Measurements from ENCODE around the gene NAV2. TPM values are rescaled to one million over a fixed set of nuclear protein-coding genes. Genes with fewer than 3 reads are reported as not detected.

The NAV2 gene
- polyA plus RNA-seq, 2 donors: 4.3 to 9.7 TPM

DNA sequence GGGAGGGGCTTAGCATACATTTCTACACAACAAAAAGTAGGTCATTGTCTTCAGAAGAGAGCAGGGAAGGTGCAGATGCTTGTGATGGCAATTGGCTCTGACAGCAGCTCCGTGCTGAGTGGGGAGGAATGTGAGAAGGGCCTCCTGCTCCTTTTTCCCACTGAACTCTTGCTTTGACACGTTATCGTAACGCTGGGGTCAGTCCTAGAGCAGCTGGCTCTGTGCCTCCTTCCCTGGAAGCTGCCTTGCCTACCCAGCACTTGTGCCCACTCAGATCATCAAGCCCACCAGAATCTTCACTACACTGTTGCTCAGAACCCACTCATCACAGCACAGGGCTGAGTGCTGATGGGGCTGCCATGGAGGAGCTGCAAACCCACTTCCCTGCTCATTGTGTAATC lies 14.9 kb upstream of the NAV2 start:
- Histone ChIP-seq H3K9me3 (ENCODE audit: control insufficient read depth in 2 of 2, insufficient read depth in 1 of 2, low read depth in 1 of 2, low read length in 1 of 2) (no peaks in the 10 kb centered on the region), H3K4me3 (ENCODE audit: low read depth in 1 of 2, low read length in 2 of 2) (no peak overlapping the region), H3K27ac (ENCODE audit: low read depth in 2 of 2, low read length in 1 of 2) (no peak overlapping the region), H3K27me3 (ENCODE audit: control insufficient read depth in 1 of 2, insufficient read depth in 2 of 2, low read length in 2 of 2) (no peaks in the 10 kb centered on the region), H3K4me1 (ENCODE audit: control insufficient read depth in 2 of 2, insufficient read depth in 2 of 2, low read length in 1 of 2) (peaks cover 0 to 4% of the 10 kb centered on the region in 2 donors), H3K36me3 (ENCODE audit: control insufficient read depth in 2 of 2, insufficient read depth in 2 of 2, low read length in 1 of 2) (no peaks in the 10 kb centered on the region)
- WGBS, 2 donors: 65 to 68% methylated on average over 4 of the region's 4 CpGs

DNA sequence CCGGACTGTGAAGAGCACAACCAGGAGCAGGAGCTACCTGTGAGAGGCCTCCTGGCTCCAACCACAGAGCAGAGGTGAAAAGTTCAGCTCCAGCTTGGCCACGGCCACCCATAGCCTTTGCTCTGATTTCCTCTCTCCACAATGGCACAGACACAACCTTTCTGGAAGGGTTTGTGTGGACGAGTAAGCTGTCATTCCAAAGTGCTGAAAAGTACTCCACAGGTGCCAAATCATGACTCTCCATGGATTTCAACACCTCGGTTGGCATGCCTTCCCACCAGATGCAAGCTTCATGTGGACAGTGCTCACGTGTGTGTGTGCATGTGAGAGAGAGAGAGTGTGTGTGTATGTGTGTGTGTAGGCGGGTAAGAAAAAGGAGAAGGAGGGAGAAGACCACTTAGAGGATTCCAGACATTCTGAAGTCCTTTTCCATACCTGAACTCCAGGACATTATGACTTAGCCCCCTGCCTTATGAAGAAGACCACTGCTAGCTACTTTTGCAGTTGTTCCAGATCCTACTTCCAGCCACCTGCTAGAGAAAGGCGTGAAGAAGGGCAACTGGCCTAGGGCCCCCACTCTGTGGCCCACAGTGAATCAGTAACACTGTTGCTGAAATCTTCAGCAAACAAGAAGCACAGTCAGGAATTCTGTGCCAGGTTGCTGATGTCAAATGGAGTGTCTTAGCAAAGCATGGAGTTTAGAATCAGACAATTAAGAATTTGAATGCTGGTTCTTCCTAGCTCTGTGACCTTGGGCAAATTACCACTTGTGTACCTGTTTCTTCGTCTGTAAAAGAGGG lies 13.9 kb upstream of the NAV2 start:
- H3K27ac ChIP-seq (ENCODE audit: low read depth in 2 of 2, low read length in 1 of 2): no peak overlapping the region
- 64 to 67% methylated on average over 8 of the region's 8 CpGs for WGBS, 2 donors
- H3K9me3 ChIP-seq (ENCODE audit: control insufficient read depth in 2 of 2, insufficient read depth in 1 of 2, low read depth in 1 of 2, low read length in 1 of 2): no peaks in the 10 kb centered on the region
- no peaks in the 10 kb centered on the region for H3K36me3 ChIP-seq (ENCODE audit: control insufficient read depth in 2 of 2, insufficient read depth in 2 of 2, low read length in 1 of 2)
- no peaks in the 10 kb centered on the region for H3K27me3 ChIP-seq (ENCODE audit: control insufficient read depth in 1 of 2, insufficient read depth in 2 of 2, low read length in 2 of 2)
- no peak overlapping the region for H3K4me3 ChIP-seq (ENCODE audit: low read depth in 1 of 2, low read length in 2 of 2)
- peaks cover 0 to 4% of the 10 kb centered on the region in 2 donors for H3K4me1 ChIP-seq (ENCODE audit: control insufficient read depth in 2 of 2, insufficient read depth in 2 of 2, low read length in 1 of 2)

DNA sequence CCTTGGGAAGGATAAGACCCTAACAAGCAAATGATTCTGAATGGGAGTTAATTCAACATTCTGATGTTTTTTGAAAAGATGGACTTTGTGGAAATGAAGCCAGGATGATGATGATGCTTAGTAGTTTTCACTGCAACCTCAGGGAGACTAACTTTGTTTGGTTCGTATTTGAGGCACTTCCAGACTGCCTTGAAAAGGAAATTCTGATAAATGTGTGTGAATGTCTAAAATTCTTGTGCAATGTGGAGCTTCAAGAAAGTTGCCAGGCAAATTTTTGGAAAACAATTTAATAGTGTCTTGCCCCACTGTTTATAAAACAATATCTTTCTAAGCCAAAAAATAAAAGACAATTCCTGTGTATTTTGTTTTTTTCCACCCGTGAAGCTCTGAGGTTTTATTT lies 11.2 kb upstream of the NAV2 start:
- Histone ChIP-seq H3K27ac (ENCODE audit: low read depth in 2 of 2, low read length in 1 of 2) (peak overlapping the region in 1 of 2 donors; percentile 22), H3K36me3 (ENCODE audit: control insufficient read depth in 2 of 2, insufficient read depth in 2 of 2, low read length in 1 of 2) (no peaks in the 10 kb centered on the region), H3K4me3 (ENCODE audit: low read depth in 1 of 2, low read length in 2 of 2) (no peak overlapping the region), H3K4me1 (ENCODE audit: control insufficient read depth in 2 of 2, insufficient read depth in 2 of 2, low read length in 1 of 2) (peaks cover 0 to 4% of the 10 kb centered on the region in 2 donors), H3K27me3 (ENCODE audit: control insufficient read depth in 1 of 2, insufficient read depth in 2 of 2, low read length in 2 of 2) (no peaks in the 10 kb centered on the region), H3K9me3 (ENCODE audit: control insufficient read depth in 2 of 2, insufficient read depth in 1 of 2, low read depth in 1 of 2, low read length in 1 of 2) (no peaks in the 10 kb centered on the region)
- WGBS, 2 donors: 50 to 53% methylated on average over 2 of the region's 2 CpGs

DNA sequence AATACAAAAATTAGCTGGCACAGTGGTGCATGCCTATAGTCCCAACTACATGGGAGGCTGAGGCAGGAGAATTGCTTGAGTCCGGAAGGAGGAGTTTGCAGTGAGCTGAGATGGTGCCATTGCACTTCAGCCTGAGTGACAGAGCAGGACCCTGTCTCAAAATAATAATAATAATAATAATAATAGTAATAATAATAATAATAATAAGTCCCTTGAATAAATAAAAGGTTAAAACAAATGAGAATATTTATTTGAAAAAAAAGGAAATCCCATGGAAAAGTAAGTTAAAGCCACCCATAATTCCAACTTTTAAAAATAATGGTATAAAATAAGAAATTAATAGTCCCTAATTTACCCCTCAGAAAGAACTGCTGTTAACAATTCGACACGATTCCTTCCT lies 10.0 kb upstream of the NAV2 start:
- Histone ChIP-seq H3K4me3 (ENCODE audit: low read depth in 1 of 2, low read length in 2 of 2) (no peak overlapping the region), H3K27me3 (ENCODE audit: control insufficient read depth in 1 of 2, insufficient read depth in 2 of 2, low read length in 2 of 2) (no peaks in the 10 kb centered on the region), H3K27ac (ENCODE audit: low read depth in 2 of 2, low read length in 1 of 2) (no peak overlapping the region), H3K9me3 (ENCODE audit: control insufficient read depth in 2 of 2, insufficient read depth in 1 of 2, low read depth in 1 of 2, low read length in 1 of 2) (no peaks in the 10 kb centered on the region), H3K36me3 (ENCODE audit: control insufficient read depth in 2 of 2, insufficient read depth in 2 of 2, low read length in 1 of 2) (no peaks in the 10 kb centered on the region), H3K4me1 (ENCODE audit: control insufficient read depth in 2 of 2, insufficient read depth in 2 of 2, low read length in 1 of 2) (peaks cover 0 to 4% of the 10 kb centered on the region in 2 donors)
- 93 to 94% methylated on average over 3 of the region's 3 CpGs for WGBS, 2 donors

DNA sequence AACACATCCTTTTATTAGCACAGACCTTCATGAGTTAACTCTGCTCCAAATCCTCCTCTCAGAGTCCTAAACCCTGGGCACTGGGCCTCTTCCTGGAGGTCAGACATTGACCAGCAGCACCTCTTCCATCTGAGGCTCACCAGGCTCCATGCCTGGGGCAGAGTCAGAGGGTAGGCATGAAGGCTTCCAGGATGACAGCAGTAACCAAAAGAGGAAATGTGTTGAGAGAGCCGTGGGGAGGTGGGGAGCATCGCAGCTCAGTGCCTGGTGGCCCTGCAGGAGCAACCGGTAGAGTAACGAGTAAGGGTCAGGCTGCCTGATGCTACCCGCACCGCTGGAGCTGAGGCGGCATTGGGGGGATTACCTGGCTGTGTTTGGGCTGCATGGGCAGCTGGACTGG lies 9.4 kb upstream of the NAV2 start:
- no peak overlapping the region for H3K4me3 ChIP-seq (ENCODE audit: low read depth in 1 of 2, low read length in 2 of 2)
- peaks cover 0 to 4% of the 10 kb centered on the region in 2 donors for H3K4me1 ChIP-seq (ENCODE audit: control insufficient read depth in 2 of 2, insufficient read depth in 2 of 2, low read length in 1 of 2)
- H3K27ac ChIP-seq (ENCODE audit: low read depth in 2 of 2, low read length in 1 of 2): no peak overlapping the region
- 78 to 85% methylated on average over 7 of the region's 7 CpGs for WGBS, 2 donors
- no peaks in the 10 kb centered on the region for H3K27me3 ChIP-seq (ENCODE audit: control insufficient read depth in 1 of 2, insufficient read depth in 2 of 2, low read length in 2 of 2)
- H3K36me3 ChIP-seq (ENCODE audit: control insufficient read depth in 2 of 2, insufficient read depth in 2 of 2, low read length in 1 of 2): no peaks in the 10 kb centered on the region
- H3K9me3 ChIP-seq (ENCODE audit: control insufficient read depth in 2 of 2, insufficient read depth in 1 of 2, low read depth in 1 of 2, low read length in 1 of 2): no peaks in the 10 kb centered on the region

DNA sequence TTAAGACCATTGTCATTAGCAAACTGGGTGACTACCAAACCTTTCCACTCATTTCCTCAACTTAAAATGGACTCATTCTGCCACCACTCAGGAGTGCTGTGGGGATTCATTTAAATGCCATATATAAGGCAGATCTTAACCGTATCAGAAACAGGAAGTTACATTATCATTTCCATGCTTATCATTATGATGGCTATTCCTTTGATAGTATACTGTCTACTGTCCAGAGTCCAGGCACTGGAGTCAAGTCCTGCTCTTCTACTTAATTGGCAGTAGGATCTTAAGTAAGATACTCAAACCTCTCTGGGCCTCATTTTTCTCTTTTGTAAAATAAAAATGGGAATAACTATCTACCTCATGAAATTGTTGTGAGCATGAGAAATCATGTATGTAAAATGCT lies 8.4 kb upstream of the NAV2 start:
- no peaks in the 10 kb centered on the region for H3K36me3 ChIP-seq (ENCODE audit: control insufficient read depth in 2 of 2, insufficient read depth in 2 of 2, low read length in 1 of 2)
- no peaks in the 10 kb centered on the region for H3K4me1 ChIP-seq (ENCODE audit: control insufficient read depth in 2 of 2, insufficient read depth in 2 of 2, low read length in 1 of 2)
- no peak overlapping the region for H3K27ac ChIP-seq (ENCODE audit: low read depth in 2 of 2, low read length in 1 of 2)
- 63 to 67% methylated on average over 1 of the region's 1 CpG for WGBS, 2 donors
- H3K4me3 ChIP-seq (ENCODE audit: low read depth in 1 of 2, low read length in 2 of 2): no peak overlapping the region
- no peaks in the 10 kb centered on the region for H3K9me3 ChIP-seq (ENCODE audit: control insufficient read depth in 2 of 2, insufficient read depth in 1 of 2, low read depth in 1 of 2, low read length in 1 of 2)
- no peaks in the 10 kb centered on the region for H3K27me3 ChIP-seq (ENCODE audit: control insufficient read depth in 1 of 2, insufficient read depth in 2 of 2, low read length in 2 of 2)

DNA sequence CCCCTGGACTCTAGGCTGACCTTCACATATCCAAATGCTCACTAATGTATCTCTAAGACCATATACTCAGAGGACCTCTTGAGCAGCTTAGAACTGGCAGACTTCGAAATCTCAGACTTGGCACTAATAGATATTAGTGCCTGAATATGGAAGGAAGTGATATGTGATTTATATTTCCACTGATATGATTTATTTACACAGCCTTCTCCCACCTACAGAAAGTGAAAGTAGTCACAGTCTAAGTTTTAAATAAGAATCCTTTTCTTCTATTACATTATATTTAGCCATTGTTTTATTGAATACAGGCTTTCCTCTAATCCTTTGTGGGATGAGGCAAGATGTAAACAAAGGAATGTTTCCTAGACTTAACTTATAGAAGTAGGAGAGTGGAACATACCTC lies 6.7 kb upstream of the NAV2 start:
- 50 to 65% methylated on average over 1 of the region's 1 CpG for WGBS, 2 donors
- Histone ChIP-seq H3K36me3 (ENCODE audit: control insufficient read depth in 2 of 2, insufficient read depth in 2 of 2, low read length in 1 of 2) (no peaks in the 10 kb centered on the region), H3K27ac (ENCODE audit: low read depth in 2 of 2, low read length in 1 of 2) (no peak overlapping the region), H3K4me1 (ENCODE audit: control insufficient read depth in 2 of 2, insufficient read depth in 2 of 2, low read length in 1 of 2) (no peaks in the 10 kb centered on the region), H3K27me3 (ENCODE audit: control insufficient read depth in 1 of 2, insufficient read depth in 2 of 2, low read length in 2 of 2) (no peaks in the 10 kb centered on the region), H3K4me3 (ENCODE audit: low read depth in 1 of 2, low read length in 2 of 2) (no peak overlapping the region), H3K9me3 (ENCODE audit: control insufficient read depth in 2 of 2, insufficient read depth in 1 of 2, low read depth in 1 of 2, low read length in 1 of 2) (no peaks in the 10 kb centered on the region)

DNA sequence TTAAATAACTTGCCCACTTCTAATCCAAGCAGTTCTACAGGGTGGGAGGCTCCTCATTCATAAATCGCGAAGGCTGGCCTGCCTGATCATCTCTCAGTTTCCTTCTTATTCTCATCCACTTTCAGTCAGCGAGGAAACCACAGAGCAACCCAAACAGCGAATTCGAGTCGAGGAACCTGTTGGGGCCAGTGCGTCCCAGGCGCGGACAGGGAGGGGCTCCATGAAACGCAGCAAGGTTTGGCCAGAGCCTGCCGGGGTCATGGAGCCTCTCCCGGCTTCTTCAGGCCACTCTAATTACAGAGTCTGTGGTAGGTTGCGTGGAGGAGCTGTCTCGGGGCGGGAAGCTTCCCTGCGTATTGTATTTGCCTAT lies 741 bp upstream of the NAV2 start:
- Histone ChIP-seq H3K27me3 (ENCODE audit: control insufficient read depth in 1 of 2, insufficient read depth in 2 of 2, low read length in 2 of 2) (peaks cover 0 to 3% of the 10 kb centered on the region in 2 donors), H3K27ac (ENCODE audit: low read depth in 2 of 2, low read length in 1 of 2) (peak overlapping the region; percentile 97), H3K36me3 (ENCODE audit: control insufficient read depth in 2 of 2, insufficient read depth in 2 of 2, low read length in 1 of 2) (no peaks in the 10 kb centered on the region), H3K9me3 (ENCODE audit: control insufficient read depth in 2 of 2, insufficient read depth in 1 of 2, low read depth in 1 of 2, low read length in 1 of 2) (no peaks in the 10 kb centered on the region), H3K4me1 (ENCODE audit: control insufficient read depth in 2 of 2, insufficient read depth in 2 of 2, low read length in 1 of 2) (peaks cover 0 to 9% of the 10 kb centered on the region in 2 donors), H3K4me3 (ENCODE audit: low read depth in 1 of 2, low read length in 2 of 2) (peak overlapping the region; percentile 65 to 69)
- 3 to 7% methylated on average over 16 of the region's 16 CpGs for WGBS, 2 donors

DNA sequence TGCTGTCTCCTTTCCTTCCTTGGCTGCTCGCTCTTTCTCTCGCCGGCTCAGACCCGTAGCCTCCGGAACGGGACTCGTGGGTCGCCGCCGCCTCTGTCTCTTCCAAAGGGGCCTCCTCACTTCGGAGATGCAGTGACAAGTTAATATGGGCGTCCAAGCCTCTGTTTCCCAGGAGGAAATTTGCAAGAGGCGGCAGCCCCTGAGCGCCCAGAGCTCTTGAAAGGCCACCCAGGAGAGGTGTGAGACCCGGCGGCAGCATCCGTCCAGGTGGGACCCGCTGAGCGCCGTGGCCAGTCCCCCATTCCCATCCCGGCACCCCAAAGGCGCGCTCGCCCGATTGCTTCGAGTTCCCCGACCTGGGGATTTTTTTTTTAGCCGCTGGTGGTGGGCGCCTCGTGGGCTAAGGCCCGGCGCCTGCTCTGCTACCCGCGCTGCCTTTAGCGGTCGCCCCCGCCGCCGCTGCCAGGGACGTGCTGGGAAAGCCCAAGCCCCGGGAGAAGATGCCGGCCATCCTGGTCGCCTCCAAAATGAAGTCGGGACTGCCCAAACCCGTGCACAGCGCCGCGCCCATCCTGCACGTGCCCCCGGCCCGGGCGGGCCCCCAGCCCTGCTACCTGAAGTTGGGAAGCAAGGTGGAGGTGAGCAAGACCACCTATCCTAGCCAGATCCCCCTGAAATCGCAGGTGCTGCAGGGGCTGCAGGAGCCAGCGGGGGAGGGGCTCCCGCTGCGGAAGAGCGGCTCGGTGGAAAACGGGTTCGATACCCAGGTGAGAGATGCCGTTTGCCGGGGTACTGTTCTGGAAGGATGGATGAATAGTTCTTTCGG lies 772 bp downstream of the NAV2 start:
- Histone ChIP-seq H3K36me3 (ENCODE audit: control insufficient read depth in 2 of 2, insufficient read depth in 2 of 2, low read length in 1 of 2) (no peaks in the 10 kb centered on the region), H3K9me3 (ENCODE audit: control insufficient read depth in 2 of 2, insufficient read depth in 1 of 2, low read depth in 1 of 2, low read length in 1 of 2) (no peaks in the 10 kb centered on the region), H3K27me3 (ENCODE audit: control insufficient read depth in 1 of 2, insufficient read depth in 2 of 2, low read length in 2 of 2) (peaks cover 0 to 3% of the 10 kb centered on the region in 2 donors), H3K27ac (ENCODE audit: low read depth in 2 of 2, low read length in 1 of 2) (peak overlapping the region; percentile 45 to 91), H3K4me3 (ENCODE audit: low read depth in 1 of 2, low read length in 2 of 2) (peak overlapping the region; percentile 65 to 69), H3K4me1 (ENCODE audit: control insufficient read depth in 2 of 2, insufficient read depth in 2 of 2, low read length in 1 of 2) (peaks cover 0 to 9% of the 10 kb centered on the region in 2 donors)
- 1 to 2% methylated on average over 63 of the region's 63 CpGs for WGBS, 2 donors

Measured in esophagus (tissue), 2 donors.